ENCODE data around the gene MRGPRF. TPM values are rescaled to one million over a fixed set of nuclear protein-coding genes. Genes with fewer than 3 reads are reported as not detected.

MRGPRF gene
- total RNA-seq, 4 donors from 2014 or later: 34.2 to 67.9 (median 46.3) TPM

DNA sequence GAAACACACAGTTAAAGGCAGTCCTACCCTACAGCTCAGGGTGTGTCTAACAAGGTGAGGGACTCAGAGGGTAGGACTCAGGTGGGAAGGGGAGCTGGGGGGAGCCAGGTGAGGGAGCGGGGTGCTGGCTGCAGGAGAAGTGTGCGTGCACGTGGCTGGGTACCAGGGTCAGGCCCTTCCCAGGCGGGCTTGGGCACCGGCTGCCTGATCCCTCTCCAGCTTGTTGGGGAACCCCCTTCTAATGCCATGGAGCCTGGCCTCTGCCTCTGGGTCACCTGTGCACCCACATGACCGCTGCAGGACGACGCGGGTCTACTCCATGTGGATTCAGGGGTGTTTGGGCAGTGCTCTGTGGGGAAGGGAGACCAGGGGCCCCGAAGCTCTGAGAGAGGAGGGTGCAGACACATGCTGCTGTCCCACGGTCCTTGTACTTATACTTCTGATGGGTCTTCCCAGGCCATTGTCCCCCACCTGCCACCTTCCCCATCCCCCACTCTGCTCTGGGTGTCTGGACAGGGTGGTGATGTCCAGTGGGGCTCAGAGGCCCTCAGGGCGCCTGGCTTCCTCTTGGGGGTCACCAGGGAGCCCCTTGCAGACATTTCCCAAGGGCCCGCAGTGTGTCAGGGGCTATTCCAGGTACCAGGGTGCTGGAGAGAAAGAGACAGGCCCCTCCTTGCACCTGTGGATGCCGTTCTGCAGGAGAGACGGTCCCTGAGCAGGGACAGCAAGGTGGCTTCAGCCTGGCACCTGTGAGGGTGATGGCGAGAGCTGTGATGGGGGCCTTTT is 21.9 kb downstream of the MRGPRF start:
- Histone ChIP-seq H3K4me1 (peaks cover 0 to 6% (median 2%) of the 10 kb centered on the region in 4 donors), H3K27ac (no peak overlapping the region), H3K27me3 (peaks cover 0 to 4% of the 10 kb centered on the region in 2 donors), H3K4me3 (no peak overlapping the region), H3K9me3 (peaks cover 0 to 2% (median 0%) of the 10 kb centered on the region in 4 donors), H3K36me3 (no peaks in the 10 kb centered on the region)
- no peak for DNase-seq (ENCODE audit: low spot score in 2 of 2)
- 80 to 84% methylated on average over 15 to 16 of the region's 16 CpGs for WGBS, 2 donors
- TF ChIP-seq POLR2A (IDR thresholded peaks at IDR 0.05): no peak
- TF ChIP-seq, protein P1, sequence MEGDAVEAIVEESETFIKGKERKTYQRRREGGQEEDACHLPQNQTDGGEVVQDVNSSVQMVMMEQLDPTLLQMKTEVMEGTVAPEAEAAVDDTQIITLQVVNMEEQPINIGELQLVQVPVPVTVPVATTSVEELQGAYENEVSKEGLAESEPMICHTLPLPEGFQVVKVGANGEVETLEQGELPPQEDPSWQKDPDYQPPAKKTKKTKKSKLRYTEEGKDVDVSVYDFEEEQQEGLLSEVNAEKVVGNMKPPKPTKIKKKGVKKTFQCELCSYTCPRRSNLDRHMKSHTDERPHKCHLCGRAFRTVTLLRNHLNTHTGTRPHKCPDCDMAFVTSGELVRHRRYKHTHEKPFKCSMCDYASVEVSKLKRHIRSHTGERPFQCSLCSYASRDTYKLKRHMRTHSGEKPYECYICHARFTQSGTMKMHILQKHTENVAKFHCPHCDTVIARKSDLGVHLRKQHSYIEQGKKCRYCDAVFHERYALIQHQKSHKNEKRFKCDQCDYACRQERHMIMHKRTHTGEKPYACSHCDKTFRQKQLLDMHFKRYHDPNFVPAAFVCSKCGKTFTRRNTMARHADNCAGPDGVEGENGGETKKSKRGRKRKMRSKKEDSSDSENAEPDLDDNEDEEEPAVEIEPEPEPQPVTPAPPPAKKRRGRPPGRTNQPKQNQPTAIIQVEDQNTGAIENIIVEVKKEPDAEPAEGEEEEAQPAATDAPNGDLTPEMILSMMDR (IDR thresholded peaks at IDR 0.05): no peak
- no peak for TF ChIP-seq EP300 (IDR thresholded peaks at IDR 0.05)

DNA sequence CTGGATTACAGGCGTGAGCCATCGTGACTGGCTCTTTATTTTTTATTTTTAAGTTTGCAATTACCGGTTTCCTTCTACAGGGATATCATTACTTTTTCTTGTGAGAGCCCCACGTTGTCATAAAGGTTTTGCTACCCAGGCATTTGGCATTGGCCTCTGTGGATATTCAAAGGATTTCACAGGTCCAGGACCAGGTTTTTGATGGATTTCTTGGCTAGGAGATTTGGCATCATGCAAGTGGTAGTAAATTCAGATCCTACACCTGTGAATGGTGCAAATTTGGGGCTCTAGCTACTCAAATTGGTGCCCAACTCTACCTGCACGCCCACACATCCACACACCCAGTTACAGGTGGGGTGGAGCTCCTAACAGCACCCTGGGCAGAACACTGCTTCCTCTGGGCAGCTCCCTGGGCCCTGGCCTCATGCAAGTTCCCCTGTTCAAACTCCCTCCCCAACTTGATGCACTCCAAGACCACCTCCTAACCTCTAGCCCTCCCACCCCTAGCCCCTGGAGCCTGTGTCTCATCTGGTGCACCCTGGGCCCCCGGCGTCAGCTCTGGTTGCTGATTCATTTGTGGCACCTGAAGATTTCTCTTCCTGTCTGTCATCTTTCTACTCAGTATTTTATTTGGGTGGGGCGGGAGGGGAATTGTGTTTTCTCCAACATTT is 23.0 kb downstream of the MRGPRF start:
- 86 to 89% methylated on average over 8 of the region's 8 CpGs for WGBS, 2 donors
- H3K9me3 ChIP-seq: peaks cover 0 to 5% (median 2%) of the 10 kb centered on the region in 4 donors
- no peak for DNase-seq (ENCODE audit: low spot score in 2 of 2)
- H3K27ac ChIP-seq: no peak overlapping the region
- H3K4me1 ChIP-seq: peaks cover 0 to 6% (median 2%) of the 10 kb centered on the region in 4 donors
- H3K4me3 ChIP-seq: no peak overlapping the region
- H3K27me3 ChIP-seq: peaks cover 0 to 4% of the 10 kb centered on the region in 2 donors
- TF ChIP-seq EP300 (IDR thresholded peaks at IDR 0.05): no peak
- TF ChIP-seq, protein P1 (IDR thresholded peaks at IDR 0.05): no peak
- no peak for TF ChIP-seq POLR2A (IDR thresholded peaks at IDR 0.05)
- no peaks in the 10 kb centered on the region for H3K36me3 ChIP-seq

DNA sequence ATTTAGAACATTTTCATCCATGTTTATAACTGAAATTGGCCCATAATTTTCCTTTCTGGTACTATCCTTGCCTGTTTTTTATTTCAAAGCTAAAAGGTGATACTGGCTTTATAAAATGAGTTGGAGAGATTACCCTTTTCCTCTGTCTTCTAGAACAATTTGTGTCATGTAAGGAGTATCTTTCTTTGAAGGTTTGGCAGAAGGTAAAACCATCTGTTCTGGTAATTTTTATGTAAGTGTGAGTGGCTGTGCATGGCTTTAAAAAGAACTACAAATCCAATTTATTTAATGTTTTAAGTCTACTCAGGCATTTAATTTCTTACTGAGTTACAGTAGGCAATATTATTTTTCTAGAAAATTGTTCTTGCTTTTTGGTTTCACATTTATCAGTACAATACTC is 24.6 kb downstream of the MRGPRF start:
- Histone ChIP-seq H3K4me1 (no peaks in the 10 kb centered on the region), H3K36me3 (no peaks in the 10 kb centered on the region), H3K9me3 (peaks cover 0 to 5% (median 2%) of the 10 kb centered on the region in 4 donors), H3K27ac (no peak overlapping the region), H3K4me3 (no peak overlapping the region), H3K27me3 (peaks cover 0 to 4% of the 10 kb centered on the region in 2 donors)
- no peak for TF ChIP-seq POLR2A (IDR thresholded peaks at IDR 0.05)
- TF ChIP-seq, protein P1 (IDR thresholded peaks at IDR 0.05): no peak
- no peak for TF ChIP-seq EP300 (IDR thresholded peaks at IDR 0.05)
- DNase-seq (ENCODE audit: low spot score in 2 of 2): no peak

DNA sequence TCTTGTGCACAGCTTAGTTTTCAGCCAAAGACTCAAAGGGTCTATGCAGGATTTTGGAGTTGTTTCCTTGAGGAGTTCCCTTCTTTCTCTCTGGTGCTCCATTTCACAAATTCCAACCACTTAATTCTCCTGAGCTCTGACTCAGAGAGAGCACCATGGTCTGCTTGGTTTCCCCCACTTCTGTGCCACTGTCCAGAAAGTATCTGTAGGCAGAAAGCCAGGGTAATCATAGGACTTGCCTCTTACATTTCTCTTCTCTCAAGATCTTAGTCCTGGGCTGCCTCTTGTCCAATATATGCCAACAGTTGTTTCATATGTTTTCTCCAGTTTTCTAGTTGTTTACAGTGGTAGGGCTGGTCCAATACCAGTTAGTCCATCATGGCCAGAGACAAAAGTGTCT is 25.8 kb downstream of the MRGPRF start:
- no peak for DNase-seq (ENCODE audit: low spot score in 2 of 2)
- no peaks in the 10 kb centered on the region for H3K4me1 ChIP-seq
- H3K4me3 ChIP-seq: no peak overlapping the region
- no peak overlapping the region for H3K27ac ChIP-seq
- H3K36me3 ChIP-seq: no peaks in the 10 kb centered on the region
- H3K27me3 ChIP-seq: peaks cover 0 to 4% of the 10 kb centered on the region in 2 donors
- TF ChIP-seq, protein P1 (IDR thresholded peaks at IDR 0.05): no peak
- TF ChIP-seq POLR2A (IDR thresholded peaks at IDR 0.05): no peak
- no peak for TF ChIP-seq EP300 (IDR thresholded peaks at IDR 0.05)
- H3K9me3 ChIP-seq: peaks cover 0 to 5% (median 2%) of the 10 kb centered on the region in 4 donors

DNA sequence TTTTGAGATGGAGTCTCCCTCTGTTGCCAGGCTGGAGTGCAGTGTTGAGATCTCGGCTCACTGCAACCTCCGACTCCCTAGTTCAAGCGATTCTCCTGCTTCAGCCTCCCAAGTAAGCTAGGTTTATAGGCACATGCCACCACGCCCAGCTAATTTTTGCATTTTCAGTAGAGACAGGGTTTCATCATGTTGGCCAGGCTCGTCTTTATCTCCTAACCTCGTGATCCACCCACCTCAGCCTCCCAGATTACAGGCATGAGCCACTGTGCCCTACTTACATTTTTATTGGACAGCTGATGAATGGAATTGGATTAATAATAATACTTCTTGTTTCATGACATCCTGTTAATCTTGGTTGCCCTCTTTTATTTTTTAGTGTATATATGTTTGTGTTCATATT is 29.2 kb downstream of the MRGPRF start:
- TF ChIP-seq POLR2A (IDR thresholded peaks at IDR 0.05): no peak
- no peak for TF ChIP-seq EP300 (IDR thresholded peaks at IDR 0.05)
- TF ChIP-seq, protein P1 (IDR thresholded peaks at IDR 0.05): no peak
- peaks cover 0 to 5% (median 2%) of the 10 kb centered on the region in 4 donors for H3K9me3 ChIP-seq
- DNase-seq (ENCODE audit: low spot score in 2 of 2): no peak
- WGBS, 2 donors: 84 to 87% methylated on average over 6 of the region's 6 CpGs
- H3K27me3 ChIP-seq: no peaks in the 10 kb centered on the region
- H3K4me1 ChIP-seq: peaks cover 0 to 8% (median 0%) of the 10 kb centered on the region in 4 donors
- H3K4me3 ChIP-seq: no peak overlapping the region
- H3K36me3 ChIP-seq: no peaks in the 10 kb centered on the region
- no peak overlapping the region for H3K27ac ChIP-seq
